Measurements from ENCODE around the gene FRMD5.

DNA sequence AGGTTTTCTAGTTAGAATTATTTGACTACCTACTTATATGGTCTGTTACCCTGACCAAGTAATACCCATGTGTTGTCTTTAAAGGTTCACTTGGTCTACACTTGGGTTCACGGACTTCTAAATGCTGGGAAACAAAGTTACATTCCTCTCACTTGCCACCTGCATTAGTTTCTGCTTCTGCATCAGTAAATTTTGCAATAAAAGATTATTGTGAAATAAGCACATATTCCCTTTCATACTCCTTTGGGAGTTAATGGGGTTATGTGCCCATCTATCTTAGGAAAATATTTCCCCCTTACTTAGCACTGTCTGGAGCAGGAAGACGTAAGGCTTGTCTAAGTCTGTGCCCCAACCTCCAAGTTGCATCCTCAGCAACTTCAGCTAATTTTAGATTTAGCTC, 160.7 kb downstream of the FRMD5 start:
- TF ChIP-seq CTCF (IDR thresholded peaks at IDR 0.05; ENCODE audit: low read depth, low read length), result no peak
- no peak for TF ChIP-seq EZH2phosphoT487 (IDR thresholded peaks at IDR 0.05; ENCODE audit: low read depth)

All from OCI-LY3 (cell line).